NCI-H2171 (cell line): ENCODE data around the gene CLDN19.

Experiments used
- DNase-seq: peaks from one replicate; lab custom pipeline; 2025; lab: John Stamatoyannopoulos, UW

The CLDN19 gene

GRCh38 chr1:42700006-42700405 is 40.0 kb downstream of the CLDN19 start:
- no peak for DNase-seq

DNA sequence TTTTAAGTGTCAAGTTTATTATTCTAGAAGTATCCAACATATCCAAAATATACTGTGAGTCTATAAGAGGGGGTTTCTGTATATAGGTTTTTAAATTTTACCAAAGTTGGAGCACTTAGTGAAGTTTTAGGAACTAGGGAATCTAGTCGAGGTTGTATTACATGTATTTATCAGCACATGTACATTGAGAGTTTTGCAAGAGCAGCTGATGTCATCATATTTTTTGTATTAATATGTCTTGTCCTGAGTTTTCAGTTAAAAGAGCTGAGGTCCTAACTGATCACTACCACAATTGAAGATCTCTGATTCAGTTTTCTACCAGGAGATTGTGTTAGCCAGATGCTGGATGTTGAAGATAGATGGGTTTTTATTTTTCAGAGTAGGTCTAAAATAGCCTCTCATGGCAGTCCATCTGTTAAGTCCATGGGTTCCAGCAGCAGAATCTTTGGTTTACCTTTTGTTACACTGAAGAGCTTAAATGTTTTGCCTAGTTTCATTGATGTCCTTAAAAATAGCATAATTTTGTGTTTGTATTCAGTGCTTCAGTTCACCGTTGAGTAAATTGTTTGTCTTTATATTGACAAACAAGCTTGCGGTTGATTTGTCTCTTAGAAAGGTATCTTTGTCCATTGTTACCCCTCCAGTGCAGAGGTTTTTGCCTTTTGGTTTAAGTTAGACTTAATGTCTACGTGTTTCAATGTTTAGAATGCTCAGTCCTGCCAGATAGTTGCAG is 41.8 kb downstream of the CLDN19 start:
- DNase-seq: no peak

DNA sequence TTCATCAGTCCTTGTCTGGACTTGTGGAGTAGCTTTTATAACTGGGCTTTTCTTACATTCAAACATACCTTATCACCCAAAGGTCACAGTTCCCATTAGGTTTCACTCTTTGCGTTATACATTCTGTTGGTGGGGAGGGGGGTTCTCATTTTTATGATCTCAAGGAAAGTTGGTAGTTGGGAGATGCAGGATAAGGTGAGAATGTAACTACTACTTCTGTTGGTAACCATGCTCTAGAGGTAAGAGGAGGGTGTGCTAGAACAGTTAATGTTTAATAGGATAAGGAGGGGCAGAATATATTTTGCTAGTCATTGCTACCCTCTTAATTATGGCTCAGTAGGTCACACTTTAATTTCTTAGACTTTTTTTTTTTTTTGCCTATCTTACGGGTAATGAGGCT is 47.1 kb downstream of the CLDN19 start:
- DNase-seq: no peak

- DNase-seq: no peak
These were observed 47.6 kb downstream of the CLDN19 start for GRCh38 chr1:42692461-42692860.

DNA sequence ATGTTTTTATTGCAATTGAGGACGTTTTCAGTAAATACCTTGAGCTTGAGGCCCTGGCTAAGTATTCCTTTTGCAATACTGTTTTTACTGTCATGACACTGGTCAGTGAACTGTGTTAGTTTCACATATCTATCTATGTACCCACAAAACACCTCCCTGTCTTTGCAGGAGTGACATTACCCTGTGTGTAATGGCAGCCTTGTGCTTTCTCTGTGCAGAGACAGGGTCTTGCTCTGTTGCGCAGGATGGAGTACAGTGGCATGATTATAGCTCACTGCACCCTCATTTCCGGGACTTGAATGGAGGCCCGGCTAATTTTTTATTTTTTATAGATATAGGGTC is 48.9 kb downstream of the CLDN19 start:
- no peak for DNase-seq

DNA sequence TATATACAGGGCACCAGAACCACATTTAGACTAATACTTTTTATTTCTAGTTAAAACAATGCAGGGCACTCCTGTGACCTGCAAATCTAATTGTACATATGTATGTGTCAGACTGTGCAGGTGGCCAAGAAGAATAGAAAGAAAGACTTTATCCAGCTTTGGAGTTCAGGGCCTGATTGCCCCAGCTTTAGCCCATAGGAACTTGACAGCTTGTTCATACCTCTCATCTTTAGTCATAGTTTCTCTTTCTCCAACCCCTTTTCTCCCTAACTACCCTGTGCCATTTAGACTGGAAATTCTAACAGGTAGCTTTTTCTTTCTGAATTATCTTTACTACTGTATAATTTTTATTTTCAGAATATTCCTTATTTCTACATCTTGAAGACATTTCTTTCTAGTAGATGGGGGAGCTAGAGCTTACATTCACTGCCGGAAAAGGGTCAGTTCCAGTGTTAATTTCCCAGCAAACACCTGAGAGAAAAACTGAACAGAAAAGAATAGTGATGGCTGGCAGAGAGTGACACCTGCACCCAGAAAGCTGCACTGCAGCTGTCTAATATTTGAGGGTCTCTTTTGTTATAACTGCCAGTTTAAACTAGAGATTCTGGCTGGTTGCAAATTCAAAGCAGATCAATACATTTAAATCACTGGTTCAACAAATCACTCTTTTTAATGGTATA is 49.4 kb downstream of the CLDN19 start:
- no peak for DNase-seq

DNA sequence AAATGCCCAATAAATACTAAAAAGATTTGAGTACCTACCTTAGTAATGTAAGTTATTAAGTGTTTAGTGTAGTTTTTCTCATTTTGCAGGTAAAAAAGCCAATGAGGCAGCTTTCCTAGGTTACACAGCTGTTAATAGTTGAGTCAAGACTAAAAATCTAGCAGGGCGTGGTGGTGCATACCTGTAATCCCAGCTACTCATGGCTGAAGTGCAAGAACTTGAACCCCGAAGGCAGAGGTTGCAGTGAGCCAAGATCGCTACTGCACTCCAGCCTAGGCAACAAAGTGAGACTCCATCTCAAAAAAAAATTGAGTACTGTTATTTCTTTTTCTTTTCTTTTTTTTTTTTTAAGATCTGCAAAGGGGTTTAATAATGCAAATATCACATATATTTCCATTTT is 50.1 kb downstream of the CLDN19 start:
- no peak for DNase-seq

- DNase-seq: no peak
These were observed 53.6 kb downstream of the CLDN19 start for GRCh38 chr1:42686418-42686817.

DNA sequence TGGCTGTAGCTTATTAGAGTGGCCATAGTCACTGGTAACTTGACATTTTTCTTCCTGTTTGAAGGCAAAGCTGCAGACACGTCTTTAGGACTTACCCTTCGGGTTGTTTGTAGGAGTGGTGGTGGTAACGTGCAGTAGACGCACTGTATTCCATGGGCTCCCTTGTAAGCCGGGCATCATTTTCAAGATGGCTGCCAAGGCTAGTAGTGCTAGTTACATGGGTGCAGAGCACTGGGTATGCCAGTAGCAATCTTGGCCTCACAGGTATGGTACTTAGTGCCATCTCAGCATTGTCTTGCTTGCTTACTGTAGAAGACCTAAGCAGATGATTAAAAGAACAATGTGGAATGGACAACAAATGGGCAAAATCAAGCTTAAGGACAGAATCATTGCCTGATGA is 55.9 kb downstream of the CLDN19 start:
- DNase-seq: no peak
